Liver (tissue), 3 donors: ENCODE measurements around the gene MED4.

Source experiments
- CTCF ChIP-seq: fragments of 150-350 bp; IDR thresholded peaks from 2 replicates; pipeline ENCODE4 v1.5.1; 2017; ENCODE audit warnings: improper control_type of control experiment, low read depth, low read length; ENCODE audit not compliant: missing input control
- EGR1 ChIP-seq, 2 donors: IDR thresholded peaks; 2 replicates each; pipeline ENCODE4 v1.6.1; 2016 to 2018; ENCODE audit warnings: antibody characterized with exemption in 2 of 2, low read depth in 2 of 2
- JUND ChIP-seq, 2 donors: IDR thresholded peaks; 2 replicates each; pipeline ENCODE4 v1.6.1; 2016; ENCODE audit warnings: antibody characterized with exemption in 2 of 2
- RAD21 ChIP-seq, 2 donors: IDR thresholded peaks; 2 replicates each; pipeline ENCODE4 v1.6.1; 2016; ENCODE audit warnings: antibody characterized with exemption in 2 of 2, mild to moderate bottlenecking in 2 of 2
- TAF1 ChIP-seq: conservative IDR thresholded peaks from 2 replicates; pipeline ENCODE4 v1.6.1; 2016; ENCODE audit warnings: antibody characterized with exemption, mild to moderate bottlenecking
- YY1 ChIP-seq: IDR thresholded peaks from 2 replicates; pipeline ENCODE4 v1.6.1; 2016; ENCODE audit warnings: antibody characterized with exemption, mild to moderate bottlenecking
- TF ChIP-seq, protein P1 (sequence below): IDR thresholded peaks from 2 replicates; pipeline ENCODE4 v1.6.1; 2016; ENCODE audit warnings: antibody characterized with exemption
- donor health status: healthy.
- donor health status: healthy.

- TF ChIP-seq JUND (IDR thresholded peaks at IDR 0.05): no peak
- TF ChIP-seq, protein P1, sequence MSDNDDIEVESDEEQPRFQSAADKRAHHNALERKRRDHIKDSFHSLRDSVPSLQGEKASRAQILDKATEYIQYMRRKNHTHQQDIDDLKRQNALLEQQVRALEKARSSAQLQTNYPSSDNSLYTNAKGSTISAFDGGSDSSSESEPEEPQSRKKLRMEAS: no peak
- TF ChIP-seq CTCF: no peak
- TF ChIP-seq EGR1 (IDR thresholded peaks at IDR 0.05; ENCODE audit: low read depth in 2 of 2): no peak
- peak; percentile 42 to 72 for TF ChIP-seq RAD21 (IDR thresholded peaks at IDR 0.05)
- TF ChIP-seq YY1: no peak
- TF ChIP-seq TAF1: no peak
Observed at GRCh38 chr13:48078251-48078656, 16.6 kb downstream of the MED4 start.
